ENCODE measurements around the gene YJU2. TPM values are rescaled to one million over a fixed set of nuclear protein-coding genes. Genes with fewer than 3 reads are reported as not detected.
"Not testable (repeated sequence)": the region's sequence is repeated elsewhere in the genome, so short reads cannot be mapped to it uniquely, and the experiment has no call there.

YJU2 gene
- total and polyA plus RNA-seq, 12 donors, result 14.0 to 81.2 (median 24.3) TPM

GRCh38 chr19:4229179-4229931 lies 17.5 kb upstream of the YJU2 start, which contains the start of gene EBI3:
Gene EBI3 (plus strand): TSS chr19:4229523. CDS start chr19:4229551, 28 bp downstream.
- no peak for TF ChIP-seq CTCF (IDR thresholded peaks at IDR 0.05)
- no peak for TF ChIP-seq POLR2A (IDR thresholded peaks at IDR 0.05)
- 9 to 14% (median 12%) methylated on average over 15 to 19 of the region's 19 CpGs for whole genome bisulfite sequencing, 4 donors
- Histone ChIP-seq H3K36me3 (replicated peaks in 1 of 2) (no peaks in the 10 kb centered on the region), H3K4me1 (replicated peaks in 1 of 2) (no peaks in the 10 kb centered on the region), H3K4me3 (no peak within 1 kb of the TSS), H3K27ac (no peak within 1 kb of the TSS), H3K27me3 (peaks cover 11% of the 10 kb centered on the region), H3K9me3 (replicated peaks in 1 of 3) (no peaks in the 10 kb centered on the region)
- DNase-seq, result peak in 4 of 7 donors; percentile 26 to 39 (median 35)
- intact Hi-C loops (cut with DNase I), result no loop called here

- 79 to 90% (median 84%) methylated on average over 5 to 6 of the region's 6 CpGs for WGBS, 4 donors
- intact Hi-C loops (cut with DNase I); H3K36me3 ChIP-seq (replicated peaks in 1 of 2); H3K27ac ChIP-seq; H3K4me1 ChIP-seq (replicated peaks in 1 of 2); H3K4me3 ChIP-seq; H3K9me3 ChIP-seq (replicated peaks in 1 of 3); DNase-seq: not testable (repeated sequence)
- H3K27me3 ChIP-seq, result peaks cover 11% of the 10 kb centered on the region
These were observed 16.6 kb upstream of the YJU2 start for GRCh38 chr19:4230237-4230636.

DNA sequence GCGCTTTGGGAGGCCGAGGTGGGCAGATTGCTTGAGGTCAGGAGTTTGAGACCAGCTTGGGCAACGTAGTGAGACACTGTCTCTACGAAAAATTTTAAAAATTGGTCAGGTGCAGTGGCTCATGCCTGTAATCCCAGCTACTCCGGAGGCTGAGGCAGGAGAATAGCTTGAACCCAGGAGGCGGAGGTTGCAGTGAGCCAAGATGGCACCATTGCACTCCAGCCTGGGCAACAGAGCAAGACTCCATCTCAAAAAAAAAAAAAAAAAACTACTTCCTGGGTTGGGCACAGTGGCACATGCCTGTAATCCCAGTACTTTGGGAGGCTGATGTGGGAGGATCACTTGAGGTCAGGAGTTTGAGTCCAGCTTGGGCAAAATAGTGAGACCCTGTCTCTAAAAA lies 15.4 kb upstream of the YJU2 start:
- H3K27me3 ChIP-seq, result peaks cover 11% of the 10 kb centered on the region
- H3K4me3 ChIP-seq; DNase-seq; H3K4me1 ChIP-seq (replicated peaks in 1 of 2); intact Hi-C loops (cut with DNase I); H3K27ac ChIP-seq; H3K36me3 ChIP-seq (replicated peaks in 1 of 2); H3K9me3 ChIP-seq (replicated peaks in 1 of 3): not testable (repeated sequence)
- WGBS, 4 donors, result 78 to 88% (median 83%) methylated on average over 4 to 6 of the region's 6 CpGs

DNA sequence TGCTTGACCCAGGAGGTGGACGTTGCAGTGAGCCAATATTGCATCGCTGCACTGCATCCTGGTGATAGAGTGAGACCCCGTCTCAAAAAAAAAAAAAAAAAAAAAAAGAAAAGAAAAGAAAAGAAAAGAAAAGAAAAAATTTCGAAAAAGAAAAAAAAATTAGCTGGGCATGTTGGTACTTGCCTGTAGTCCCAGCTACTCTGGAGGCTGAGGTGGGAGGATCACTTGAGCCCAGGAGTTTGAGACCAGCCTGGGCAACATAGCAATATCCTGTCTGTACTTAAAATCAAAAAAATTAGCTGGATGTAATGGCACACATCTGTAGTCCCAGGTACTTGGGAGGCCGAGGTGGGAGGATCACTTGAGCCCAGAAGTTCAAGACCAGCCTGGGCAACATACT lies 14.7 kb upstream of the YJU2 start:
- H3K9me3 ChIP-seq (replicated peaks in 1 of 3); H3K27ac ChIP-seq; H3K4me1 ChIP-seq (replicated peaks in 1 of 2); DNase-seq; intact Hi-C loops (cut with DNase I); H3K4me3 ChIP-seq; H3K36me3 ChIP-seq (replicated peaks in 1 of 2): not testable (repeated sequence)
- 74 to 87% (median 80%) methylated on average over 4 to 5 of the region's 5 CpGs for WGBS, 4 donors
- peaks cover 11% of the 10 kb centered on the region for H3K27me3 ChIP-seq

DNA sequence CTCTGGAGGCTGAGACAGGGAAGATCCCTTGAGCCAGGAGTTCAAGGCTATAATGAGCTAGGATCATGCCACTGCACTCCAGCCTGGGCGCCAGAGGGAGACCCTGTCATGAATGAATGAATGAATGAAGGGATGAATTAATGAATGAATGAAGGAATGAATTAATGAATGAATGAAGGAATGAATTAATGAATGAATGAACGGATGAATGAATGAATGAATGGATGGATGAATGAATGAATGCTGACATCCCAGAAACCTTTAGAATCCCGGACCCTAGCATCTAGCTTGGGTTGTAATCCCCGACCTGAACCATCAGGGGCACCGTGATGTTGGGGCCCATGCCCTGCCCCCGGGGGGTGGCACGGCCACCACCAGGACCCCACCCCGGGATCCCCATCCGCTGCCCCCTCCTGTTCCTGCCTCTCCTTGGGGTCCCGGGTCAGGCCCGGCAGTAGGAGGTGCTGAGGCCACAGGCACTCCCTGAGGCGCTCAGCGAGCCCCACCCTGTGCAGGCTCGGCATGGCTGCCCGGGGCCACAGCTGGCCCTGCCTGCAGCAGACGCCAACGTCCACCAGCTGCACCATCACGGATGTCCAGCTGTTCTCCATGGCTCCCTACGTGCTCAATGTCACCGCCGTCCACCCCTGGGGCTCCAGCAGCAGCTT lies 14.1 kb upstream of the YJU2 start:
- Histone ChIP-seq H3K9me3 (replicated peaks in 1 of 3) (no peaks in the 10 kb centered on the region), H3K36me3 (replicated peaks in 1 of 2) (no peaks in the 10 kb centered on the region), H3K27me3 (peaks cover 11% of the 10 kb centered on the region), H3K27ac (no peak overlapping the region), H3K4me3 (no peak overlapping the region), H3K4me1 (replicated peaks in 1 of 2) (no peaks in the 10 kb centered on the region)
- no peak for DNase-seq
- TF ChIP-seq CTCF (IDR thresholded peaks at IDR 0.05), result no peak
- TF ChIP-seq POLR2A (IDR thresholded peaks at IDR 0.05), result no peak
- intact Hi-C loops (cut with DNase I), result no loop called here
- 35 to 55% (median 38%) methylated on average over 3 to 21 of the region's 21 CpGs for WGBS, 4 donors
